MV-4-11 (cell line): Measurements from ENCODE around the gene LRRC53.
A peak's percentile ranks its signal among the peaks of the same experiment; 100 is the strongest.

Experiments
- DNase-seq: peaks from one replicate; lab custom pipeline; 2025; lab: John Stamatoyannopoulos, UW

Gene LRRC53

DNA sequence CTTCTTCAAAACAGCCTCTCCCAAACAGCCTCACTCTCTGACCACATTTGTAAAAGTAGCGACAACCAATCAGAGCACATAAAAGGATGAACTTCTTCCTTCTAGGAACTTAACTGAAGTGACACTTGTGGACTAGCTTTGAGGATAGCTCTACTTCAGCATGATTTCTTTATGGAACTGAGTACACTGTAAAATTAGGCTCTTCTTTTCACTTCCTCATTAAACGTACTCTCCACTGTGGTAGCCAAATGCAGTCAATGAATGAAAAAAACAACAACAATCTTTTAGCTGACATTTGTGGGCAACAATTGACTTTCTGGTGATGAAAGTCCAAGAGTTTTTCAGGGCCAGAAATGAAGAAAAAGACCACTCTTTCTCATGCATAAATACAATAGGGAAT, 9.6 kb downstream of the LRRC53 start:
- peak; percentile 50 for DNase-seq

DNA sequence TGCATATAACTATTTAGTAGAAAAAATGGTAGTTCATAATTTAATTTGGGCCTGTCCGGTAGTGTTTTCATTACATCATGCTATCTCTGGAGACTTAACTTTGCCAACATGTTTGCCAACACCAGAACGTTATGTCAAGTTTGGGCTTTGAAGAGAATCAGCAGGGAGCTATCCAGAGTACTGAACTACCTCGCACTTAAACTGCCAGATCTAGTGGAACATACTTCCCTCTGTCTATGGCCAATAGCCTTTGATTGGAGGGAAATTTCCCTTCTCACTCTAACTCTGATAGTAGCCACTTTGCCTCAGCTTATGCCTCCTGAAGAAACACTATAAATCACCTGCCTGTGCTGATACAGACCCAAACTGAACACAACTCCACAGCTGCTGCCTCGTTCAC, 10.0 kb downstream of the LRRC53 start:
- peak; percentile 59 for DNase-seq

DNA sequence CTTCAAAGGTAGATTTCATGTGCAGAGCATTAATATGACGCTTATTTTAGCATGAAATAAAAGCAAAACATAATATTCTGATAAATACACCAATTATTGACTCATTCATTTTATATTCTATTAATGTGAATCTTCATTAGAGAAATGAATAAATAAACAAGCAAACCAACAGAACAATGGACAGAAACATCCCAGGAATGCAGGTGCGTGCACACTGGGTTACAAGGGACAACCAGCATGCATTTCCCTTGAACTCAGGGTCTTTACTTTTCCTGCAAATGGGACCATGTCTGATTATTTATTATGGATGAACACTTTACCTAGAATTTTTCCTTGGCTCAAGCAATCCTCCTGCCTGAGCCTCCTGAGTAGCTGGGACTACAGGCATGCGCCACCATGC, 13.5 kb downstream of the LRRC53 start:
- DNase-seq = no peak

DNA sequence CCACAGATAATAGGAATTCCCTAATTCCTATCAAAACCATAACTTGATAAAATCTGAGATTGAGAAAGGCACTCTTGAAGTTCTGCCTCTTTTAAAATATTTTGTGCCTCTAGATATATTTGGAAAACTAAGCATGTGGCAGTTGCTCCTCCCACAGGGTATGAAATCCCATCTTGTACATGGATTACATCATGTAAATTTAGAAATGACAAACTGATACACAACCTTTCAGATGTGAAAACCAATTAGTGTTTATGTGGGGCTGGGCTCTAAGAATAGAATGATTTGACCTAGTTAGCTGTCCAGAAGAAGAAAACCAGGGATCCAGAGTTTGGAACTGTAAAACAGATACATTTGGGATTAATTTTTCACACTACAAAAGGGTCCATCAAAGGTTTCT, 15.7 kb downstream of the LRRC53 start:
- no peak for DNase-seq

- peak; percentile 12 for DNase-seq
These were observed 26.4 kb downstream of the LRRC53 start for GRCh38 chr1:74486036-74486435.

- DNase-seq = no peak
These were observed 26.8 kb downstream of the LRRC53 start for GRCh38 chr1:74485622-74486021.

- no peak for DNase-seq
These were observed 30.8 kb downstream of the LRRC53 start for GRCh38 chr1:74481607-74482006.

GRCh38 chr1:74480068-74480467, 32.3 kb downstream of the LRRC53 start:
- no peak for DNase-seq

DNA sequence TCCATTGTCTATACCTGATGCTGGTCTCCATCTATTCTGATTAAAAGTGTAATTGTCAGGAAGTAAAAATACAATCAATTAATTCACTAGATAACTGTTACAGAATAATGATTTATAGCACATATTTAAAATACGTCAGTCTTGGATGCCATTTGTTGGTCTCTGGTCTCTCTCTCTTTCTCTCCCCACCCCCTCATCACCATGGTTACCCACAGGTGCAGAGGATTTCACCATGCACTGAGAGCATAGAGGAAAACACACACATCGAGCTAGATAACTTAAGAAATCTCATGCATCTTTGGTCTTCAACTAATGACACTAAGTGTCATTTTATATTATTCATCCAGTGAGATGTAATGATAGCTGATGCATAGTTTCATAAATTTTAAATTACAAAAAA, 33.4 kb downstream of the LRRC53 start:
- no peak for DNase-seq

DNA sequence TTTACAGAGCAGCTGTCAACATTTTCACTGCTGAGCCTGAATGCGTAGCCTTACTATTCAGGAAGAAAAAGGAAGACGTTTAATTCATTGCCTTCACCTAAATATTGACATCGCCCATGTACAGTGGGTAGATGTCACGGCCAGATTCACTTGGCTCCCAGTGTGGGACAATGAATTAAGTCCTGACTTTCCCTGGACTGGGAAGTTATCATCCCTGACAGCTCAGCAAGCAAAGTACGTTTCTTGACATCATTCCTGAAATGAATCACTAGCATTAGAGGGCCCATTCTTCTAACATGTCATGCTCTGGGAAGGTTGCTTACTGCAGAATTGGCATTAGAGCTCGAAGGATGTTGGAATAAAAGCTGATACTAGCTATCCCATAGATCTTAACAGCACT, 37.8 kb downstream of the LRRC53 start:
- no peak for DNase-seq

GRCh38 chr1:74471470-74471869, 40.9 kb downstream of the LRRC53 start:
- DNase-seq = no peak

GRCh38 chr1:74470936-74471335, 41.5 kb downstream of the LRRC53 start:
- DNase-seq = no peak

DNA sequence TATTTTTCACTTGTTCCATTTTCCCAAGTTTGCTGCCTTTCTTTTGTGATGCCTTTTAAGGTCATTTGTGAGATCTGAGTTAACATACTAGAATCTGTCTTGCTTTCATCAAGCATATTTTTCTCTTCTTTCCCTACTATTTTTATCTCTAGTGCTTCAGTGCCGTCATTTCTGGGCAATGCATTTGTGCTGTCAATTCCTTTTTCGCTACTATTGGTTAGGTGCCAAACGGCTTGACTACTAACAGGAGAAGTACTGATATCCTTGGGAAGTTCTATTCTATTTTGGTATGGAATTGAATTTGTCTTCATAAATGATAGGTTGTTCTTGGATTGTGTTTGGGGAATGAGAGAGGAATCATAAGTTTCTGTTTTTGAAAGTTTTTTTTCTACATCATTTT, 42.2 kb downstream of the LRRC53 start:
- DNase-seq = no peak

- DNase-seq = no peak
These were observed 43.3 kb downstream of the LRRC53 start for GRCh38 chr1:74468982-74469603.

DNA sequence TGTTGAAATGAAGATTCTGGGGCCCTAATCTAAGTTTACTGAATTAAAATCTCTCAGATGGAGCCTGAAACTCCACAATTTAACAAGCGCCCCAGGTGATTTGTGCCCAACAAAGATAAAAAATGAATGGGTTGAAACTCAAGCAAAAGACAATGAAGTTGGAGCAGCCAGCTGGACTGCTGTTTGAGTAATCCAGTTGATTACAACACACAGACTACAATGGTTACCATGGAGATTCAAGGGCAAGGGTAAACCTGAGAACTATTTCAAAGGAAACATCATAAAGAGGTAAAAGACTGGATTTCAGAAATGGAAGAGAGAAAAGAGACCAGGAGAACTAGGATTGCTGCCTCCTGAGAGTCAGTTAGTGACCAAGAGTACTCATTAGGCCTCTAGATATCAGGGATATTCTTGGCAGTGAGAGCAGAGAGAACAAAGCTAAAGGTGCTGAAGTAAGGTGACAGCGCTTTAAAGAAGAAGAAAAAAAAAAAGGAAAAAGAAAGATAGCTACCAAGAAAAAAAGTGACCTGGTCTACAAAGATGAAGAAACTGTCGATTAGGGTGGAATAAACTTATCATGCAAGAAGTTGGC, 44.5 kb downstream of the LRRC53 start:
- DNase-seq = peak; percentile 6

GRCh38 chr1:74465193-74465681, 47.2 kb downstream of the LRRC53 start:
- DNase-seq = no peak

DNA sequence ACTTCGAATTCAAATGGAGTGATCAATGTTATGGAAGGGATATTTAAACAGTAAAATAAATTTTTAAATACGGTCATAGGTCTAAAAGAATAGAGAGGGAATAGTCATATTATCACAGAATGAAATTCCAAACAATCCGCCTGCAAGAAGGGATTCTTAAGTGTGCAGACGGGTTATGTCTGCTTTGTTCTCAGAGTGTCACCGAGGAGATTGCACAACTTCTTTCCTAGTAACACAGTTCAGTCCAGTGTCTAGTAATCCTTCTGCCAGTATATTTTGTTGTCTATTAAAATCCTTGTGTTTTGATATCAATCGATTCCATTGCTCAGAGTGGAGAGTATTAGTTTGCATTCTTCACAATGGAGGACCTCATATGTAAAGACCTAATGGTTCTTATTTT, 48.4 kb downstream of the LRRC53 start:
- no peak for DNase-seq

GRCh38 chr1:74463333-74463988, 49.0 kb downstream of the LRRC53 start:
- no peak for DNase-seq

GRCh38 chr1:74457253-74457652, 55.2 kb downstream of the LRRC53 start:
- no peak for DNase-seq

DNA sequence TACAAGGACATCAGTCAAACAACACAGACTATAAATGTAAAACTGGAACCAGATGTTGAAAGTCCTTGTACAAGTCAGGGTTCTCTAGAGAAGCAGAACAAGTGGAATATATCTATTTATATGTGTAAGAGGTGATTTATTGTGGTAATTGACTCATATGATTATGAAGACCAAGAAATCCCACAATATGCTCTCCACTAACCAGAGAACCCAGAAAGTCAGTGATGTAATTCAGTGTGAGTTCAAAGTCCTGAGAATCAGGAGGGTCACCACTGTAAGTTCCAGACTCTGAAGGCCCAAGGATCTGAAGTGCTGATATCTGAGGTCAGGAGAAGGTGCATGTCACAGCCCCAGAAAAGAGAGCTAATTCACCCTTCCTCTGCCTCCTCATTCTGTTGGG, 57.0 kb downstream of the LRRC53 start:
- DNase-seq = no peak

- no peak for DNase-seq
These were observed 59.1 kb downstream of the LRRC53 start for GRCh38 chr1:74453277-74453676.

GRCh38 chr1:74452035-74452434, 60.4 kb downstream of the LRRC53 start:
- no peak for DNase-seq

DNA sequence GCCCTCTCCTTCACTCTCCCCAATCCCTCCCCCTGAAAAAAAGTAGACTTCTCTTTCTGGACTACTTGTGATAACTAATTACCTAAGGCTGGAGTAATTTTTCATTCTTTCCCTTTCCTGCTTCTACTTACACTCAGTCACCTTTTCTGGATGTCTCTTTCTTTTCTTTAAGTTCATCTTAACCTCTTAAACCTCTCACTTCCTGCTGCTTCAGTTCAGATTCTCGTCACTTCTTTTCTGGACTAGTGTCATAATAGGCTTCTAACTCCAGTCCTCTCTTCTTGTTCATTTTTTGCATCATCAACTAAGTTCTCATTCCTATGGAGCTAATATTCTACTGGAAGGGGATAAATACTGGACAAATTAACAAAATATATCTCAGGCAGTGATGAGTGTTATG, 75.4 kb downstream of the LRRC53 start:
- no peak for DNase-seq

DNA sequence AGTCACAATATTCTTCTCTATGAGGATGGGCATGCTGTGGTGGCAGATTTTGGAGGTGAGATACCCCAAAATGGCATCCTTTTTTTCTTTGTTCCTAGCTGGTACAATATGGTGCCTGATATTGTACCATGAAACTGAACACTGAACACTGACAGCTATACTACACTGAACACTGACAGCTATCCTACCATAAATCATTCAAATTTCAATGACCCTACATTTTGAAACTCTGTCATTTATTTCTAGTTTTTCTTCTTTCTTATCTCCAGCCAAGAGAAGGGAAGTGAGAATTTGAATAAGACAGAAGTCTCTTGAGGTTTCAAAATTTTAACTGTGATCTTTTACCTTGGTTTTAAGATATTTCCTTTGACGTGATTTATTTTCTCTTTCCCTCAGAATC, 76.3 kb downstream of the LRRC53 start:
- no peak for DNase-seq
